Mucosa of descending colon (tissue), 3 donors: ENCODE results near the gene PQBP1. TPM values are rescaled to one million over a fixed set of nuclear protein-coding genes. Genes with fewer than 3 reads are reported as not detected.
"Not testable (repeated sequence)": the region's sequence is repeated elsewhere in the genome, so short reads cannot be mapped to it uniquely, and the experiment has no call there.

ENCODE experiments used
- ATAC-seq: fragments of 200-7000 bp; cut with Tn5 transposase; one replicate; pipeline ENCODE4 v1.9.1; 2020; ENCODE audit warnings: mild to moderate bottlenecking, moderate library complexity
- DNase-seq, 3 donors: peaks; one replicate each; pipeline ENCODE4 v3.0.0-alpha.2; 2020
- H3K36me3 ChIP-seq: fragments of 200-600 bp; one replicate; pipeline ENCODE4 v1.8.0; 2021; ENCODE audit warnings: low read depth, mild to moderate bottlenecking
- H3K4me1 ChIP-seq: fragments of 200-600 bp; one replicate; pipeline ENCODE4 v1.8.0; 2021; ENCODE audit warnings: low read depth, mild to moderate bottlenecking
- H3K4me3 ChIP-seq: fragments of 200-600 bp; one replicate; pipeline ENCODE4 v1.8.0; 2021; ENCODE audit warnings: mild to moderate bottlenecking
- H3K9me3 ChIP-seq: fragments of 200-600 bp; one replicate; pipeline ENCODE4 v1.8.0; 2021; ENCODE audit warnings: mild to moderate bottlenecking
- CTCF ChIP-seq: fragments of 200-600 bp; IDR thresholded peaks from one replicate; pipeline ENCODE4 v1.8.0; 2022; ENCODE audit warnings: antibody characterized with exemption, mild to moderate bottlenecking
- intact Hi-C, 2 donors: fragments of 100-400 bp; cut with DNase I in 1 of 2; cut with micrococcal nuclease in 1 of 2; formaldehyde crosslinking; loops; one replicate each; pipeline versions ENCODE4 v1.11.0 to v1.11.1; 2022; cut with DNase I, micrococcal nuclease
- total RNA-seq, 3 donors: library from RNA; stranded (reverse); fragmentation: NEBNext Ultra II Directional in 2 of 3; extraction: Animal tissue kit (Norgen Biotek cat#: 25700) in 2 of 3; gene quantifications; one replicate each; pipeline versions ENCODE4 v1.2.1 to v1.2.4, GENCODE V29; 2021 to 2023
- donor health status: DM: no; HTN: no; CAD: no; lungs with moderate emphysema.
- donor health status: DM: no; HTN: no; CAD: no.
- donor health status: DM: no; HTN: yes; CAD: no.

Gene PQBP1
- total RNA-seq, 3 donors from 2014 or later, result 55.5 to 88.8 (median 69.6) TPM

GRCh38 chrX:48864210-48864609, 33.5 kb upstream of the PQBP1 start:
- ATAC-seq, result peak; percentile 56
- intact Hi-C loops, result no loop called here
- Histone ChIP-seq H3K4me1 (no peaks in the 10 kb centered on the region), H3K36me3 (no peaks in the 10 kb centered on the region), H3K9me3 (no peaks in the 10 kb centered on the region), H3K4me3 (no peak overlapping the region)
- no peak for TF ChIP-seq CTCF
- DNase-seq, result peak in 1 of 3 donors; percentile 4

GRCh38 chrX:48872017-48872416, 25.7 kb upstream of the PQBP1 start:
- H3K36me3 ChIP-seq, H3K4me3 ChIP-seq, H3K9me3 ChIP-seq, ATAC-seq, intact Hi-C loops, DNase-seq, H3K4me1 ChIP-seq: not testable (repeated sequence)

GRCh38 chrX:48876944-48877343, 20.8 kb upstream of the PQBP1 start:
- H3K36me3 ChIP-seq, ATAC-seq, H3K4me1 ChIP-seq, intact Hi-C loops, H3K4me3 ChIP-seq, DNase-seq, H3K9me3 ChIP-seq: not testable (repeated sequence)

- TF ChIP-seq CTCF, result no peak
- DNase-seq, result no peak
- intact Hi-C loops, result no loop called here
These were observed 14.0 kb upstream of the PQBP1 start for GRCh38 chrX:48883729-48884128.

GRCh38 chrX:48886586-48886985, 11.1 kb upstream of the PQBP1 start:
- ATAC-seq, intact Hi-C loops, H3K36me3 ChIP-seq, H3K9me3 ChIP-seq, H3K4me1 ChIP-seq, DNase-seq, H3K4me3 ChIP-seq: not testable (repeated sequence)

More at GRCh38 chrX:48883729-48884128, 14.0 kb upstream of the PQBP1 start:
- ATAC-seq, result no peak
- Histone ChIP-seq H3K36me3 (no peaks in the 10 kb centered on the region), H3K4me3 (no peak overlapping the region), H3K4me1 (no peaks in the 10 kb centered on the region), H3K9me3 (no peaks in the 10 kb centered on the region)

- H3K4me3 ChIP-seq, result no peak overlapping the region
- ATAC-seq (peak; percentile 1), DNase-seq (no peak)
- intact Hi-C loops, result no loop called here
- no peak for TF ChIP-seq CTCF
- no peaks in the 10 kb centered on the region for H3K36me3 ChIP-seq
- H3K4me1 ChIP-seq, result no peaks in the 10 kb centered on the region
- no peaks in the 10 kb centered on the region for H3K9me3 ChIP-seq
These were observed 7.3 kb upstream of the PQBP1 start for GRCh38 chrX:48890296-48890925.

- intact Hi-C loops, result no loop called here
- Histone ChIP-seq H3K36me3 (no peaks in the 10 kb centered on the region), H3K4me1 (no peaks in the 10 kb centered on the region), H3K9me3 (no peaks in the 10 kb centered on the region), H3K4me3 (peak overlapping the region; percentile 24)
- ATAC-seq, result peak; percentile 59
- peak in 1 of 3 donors; percentile 21 for DNase-seq
- TF ChIP-seq CTCF, result no peak
These were observed 6.8 kb upstream of the PQBP1 start for GRCh38 chrX:48890934-48891401.
